ENCODE results near the gene KIFAP3.
A peak's percentile ranks its signal among the peaks of the same experiment; 100 is the strongest.
"Not testable (repeated sequence)": the region's sequence is repeated elsewhere in the genome, so short reads cannot be mapped to it uniquely, and the experiment has no call there.

Gene KIFAP3

GRCh38 chr1:170020859-170021258, 53.6 kb downstream of the KIFAP3 start:
- Mint-ChIP-seq H3K36me3 (ENCODE audit: low read depth) (peaks cover 33% of the 10 kb centered on the region), H3K9me3 (peaks cover 17% of the 10 kb centered on the region), H3K4me3 (no peak overlapping the region), H3K27ac (no peak overlapping the region), H3K27me3 (ENCODE audit: low read depth, poor library complexity) (no peaks in the 10 kb centered on the region), H3K4me1 (no peaks in the 10 kb centered on the region)
- DNase-seq: no peak
- TF ChIP-seq CTCF (IDR thresholded peaks at IDR 0.05): no peak

- no peak for DNase-seq
- TF ChIP-seq CTCF (IDR thresholded peaks at IDR 0.05): no peak
- Mint-ChIP-seq H3K4me1 (no peaks in the 10 kb centered on the region), H3K27ac (no peak overlapping the region), H3K4me3 (no peak overlapping the region), H3K27me3 (ENCODE audit: low read depth, poor library complexity) (no peaks in the 10 kb centered on the region), H3K9me3 (peaks cover 14% of the 10 kb centered on the region), H3K36me3 (ENCODE audit: low read depth) (peaks cover 25% of the 10 kb centered on the region)
Measured at GRCh38 chr1:170017478-170017877, 57.0 kb downstream of the KIFAP3 start.

- H3K27ac Mint-ChIP-seq: no peak overlapping the region
- TF ChIP-seq CTCF (IDR thresholded peaks at IDR 0.05): no peak
- H3K9me3 Mint-ChIP-seq: no peaks in the 10 kb centered on the region
- no peaks in the 10 kb centered on the region for H3K27me3 Mint-ChIP-seq (ENCODE audit: low read depth, poor library complexity)
- H3K36me3 Mint-ChIP-seq (ENCODE audit: low read depth): peaks cover 18% of the 10 kb centered on the region
- DNase-seq: no peak
- no peaks in the 10 kb centered on the region for H3K4me1 Mint-ChIP-seq
- no peak overlapping the region for H3K4me3 Mint-ChIP-seq
Measured at GRCh38 chr1:170012920-170013319, 61.6 kb downstream of the KIFAP3 start.

- peak; percentile 9 for DNase-seq
- Mint-ChIP-seq H3K27me3 (ENCODE audit: low read depth, poor library complexity) (no peaks in the 10 kb centered on the region), H3K4me3 (no peak overlapping the region), H3K36me3 (ENCODE audit: low read depth) (peaks cover 12% of the 10 kb centered on the region), H3K9me3 (no peaks in the 10 kb centered on the region), H3K27ac (no peak overlapping the region), H3K4me1 (no peaks in the 10 kb centered on the region)
- peak; percentile 45 for TF ChIP-seq CTCF (IDR thresholded peaks at IDR 0.05)
Measured at GRCh38 chr1:170010443-170010842, 64.1 kb downstream of the KIFAP3 start.

GRCh38 chr1:170009551-170009950, 64.9 kb downstream of the KIFAP3 start:
- Mint-ChIP-seq H3K4me3 (no peak overlapping the region), H3K36me3 (ENCODE audit: low read depth) (peaks cover 12% of the 10 kb centered on the region), H3K27me3 (ENCODE audit: low read depth, poor library complexity) (no peaks in the 10 kb centered on the region), H3K9me3 (no peaks in the 10 kb centered on the region), H3K27ac (no peak overlapping the region), H3K4me1 (no peaks in the 10 kb centered on the region)
- no peak for DNase-seq
- TF ChIP-seq CTCF (IDR thresholded peaks at IDR 0.05): no peak

GRCh38 chr1:170008745-170009144, 65.8 kb downstream of the KIFAP3 start:
- not testable (repeated sequence) for H3K9me3 Mint-ChIP-seq; H3K4me1 Mint-ChIP-seq; H3K27me3 Mint-ChIP-seq (ENCODE audit: low read depth, poor library complexity); H3K27ac Mint-ChIP-seq; DNase-seq; H3K4me3 Mint-ChIP-seq
- H3K36me3 Mint-ChIP-seq (ENCODE audit: low read depth): peaks cover 12% of the 10 kb centered on the region

- not testable (repeated sequence) for H3K36me3 Mint-ChIP-seq (ENCODE audit: low read depth)
- H3K4me1 Mint-ChIP-seq: peaks cover 24% of the 10 kb centered on the region
- peak; percentile 9 for DNase-seq
Measured at GRCh38 chr1:170003270-170003835, 71.1 kb downstream of the KIFAP3 start.

More at GRCh38 chr1:170003270-170003835, 71.1 kb downstream of the KIFAP3 start:
- H3K4me3 Mint-ChIP-seq: peak overlapping the region; percentile 21
- H3K27ac Mint-ChIP-seq: peak overlapping the region; percentile 68
- H3K9me3 Mint-ChIP-seq; H3K27me3 Mint-ChIP-seq (ENCODE audit: low read depth, poor library complexity): not testable (repeated sequence)

All from nephron progenitor cell (in vitro differentiated cells).